ENCODE results near the gene WDR76.

WDR76 gene

GRCh38 chr15:43899928-43900327, 73.1 kb downstream of the WDR76 start:
- no peaks in the 10 kb centered on the region for H3K36me3 Mint-ChIP-seq
- peaks cover 4 to 5% of the 10 kb centered on the region in 2 donors for H3K27me3 Mint-ChIP-seq
- ATAC-seq (replicated peaks) (no peak), DNase-seq (no peak)
- H3K27ac Mint-ChIP-seq, result no peak overlapping the region
- peaks cover 3 to 5% of the 10 kb centered on the region in 2 donors for H3K4me1 Mint-ChIP-seq
- no peak overlapping the region for H3K4me3 Mint-ChIP-seq
- no peaks in the 10 kb centered on the region for H3K9me3 Mint-ChIP-seq

GRCh38 chr15:43900996-43901395, 74.2 kb downstream of the WDR76 start:
- Mint-ChIP-seq H3K27ac (no peak overlapping the region), H3K4me3 (no peak overlapping the region), H3K36me3 (no peaks in the 10 kb centered on the region), H3K4me1 (peaks cover 3 to 5% of the 10 kb centered on the region in 2 donors), H3K27me3 (peaks cover 4 to 5% of the 10 kb centered on the region in 2 donors), H3K9me3 (no peaks in the 10 kb centered on the region)
- DNase-seq (no peak), ATAC-seq (replicated peaks) (no peak)

- Mint-ChIP-seq H3K4me3 (no peak overlapping the region), H3K27me3 (peaks cover 4 to 5% of the 10 kb centered on the region in 2 donors), H3K9me3 (no peaks in the 10 kb centered on the region), H3K36me3 (no peaks in the 10 kb centered on the region), H3K27ac (no peak overlapping the region), H3K4me1 (peaks cover 3 to 5% of the 10 kb centered on the region in 2 donors)
- DNase-seq (no peak), ATAC-seq (replicated peaks) (no peak)
Observed at GRCh38 chr15:43901495-43901894, 74.7 kb downstream of the WDR76 start.

GRCh38 chr15:43903864-43904290, 77.1 kb downstream of the WDR76 start:
- peak; percentile 84 to 87 for ATAC-seq (replicated peaks)
- H3K4me3 Mint-ChIP-seq, result no peak overlapping the region
- peak; percentile 43 for DNase-seq
- H3K27me3 Mint-ChIP-seq, result peaks cover 4 to 5% of the 10 kb centered on the region in 2 donors
- H3K4me1 Mint-ChIP-seq, result peaks cover 3 to 5% of the 10 kb centered on the region in 2 donors
- no peak overlapping the region for H3K27ac Mint-ChIP-seq
- no peaks in the 10 kb centered on the region for H3K9me3 Mint-ChIP-seq
- no peaks in the 10 kb centered on the region for H3K36me3 Mint-ChIP-seq

GRCh38 chr15:43905755-43906154, 79.0 kb downstream of the WDR76 start:
- peaks cover 3 to 5% of the 10 kb centered on the region in 2 donors for H3K4me1 Mint-ChIP-seq

GRCh38 chr15:43908516-43909050, 81.8 kb downstream of the WDR76 start:
- H3K9me3 Mint-ChIP-seq, result no peaks in the 10 kb centered on the region
- ATAC-seq (replicated peaks) (no peak), DNase-seq (no peak)
- no peak overlapping the region for H3K27ac Mint-ChIP-seq
- peaks cover 4 to 5% of the 10 kb centered on the region in 2 donors for H3K27me3 Mint-ChIP-seq
- no peak overlapping the region for H3K4me3 Mint-ChIP-seq
- no peaks in the 10 kb centered on the region for H3K36me3 Mint-ChIP-seq
- peaks cover 3 to 5% of the 10 kb centered on the region in 2 donors for H3K4me1 Mint-ChIP-seq

More at GRCh38 chr15:43905755-43906154, 79.0 kb downstream of the WDR76 start:
- Mint-ChIP-seq H3K27me3 (peaks cover 4 to 5% of the 10 kb centered on the region in 2 donors), H3K9me3 (no peaks in the 10 kb centered on the region), H3K36me3 (no peaks in the 10 kb centered on the region), H3K27ac (no peak overlapping the region), H3K4me3 (no peak overlapping the region)
- DNase-seq, result no peak
- no peak for ATAC-seq (replicated peaks)

- Mint-ChIP-seq H3K27ac (no peak overlapping the region), H3K36me3 (no peaks in the 10 kb centered on the region), H3K27me3 (no peaks in the 10 kb centered on the region), H3K4me3 (no peak overlapping the region), H3K9me3 (no peaks in the 10 kb centered on the region), H3K4me1 (no peaks in the 10 kb centered on the region)
- no peak for ATAC-seq (replicated peaks)
- no peak for DNase-seq
Observed at GRCh38 chr15:43911235-43911781, 84.5 kb downstream of the WDR76 start.

GRCh38 chr15:43912208-43912607, 85.4 kb downstream of the WDR76 start:
- Mint-ChIP-seq H3K4me3 (no peak overlapping the region), H3K36me3 (no peaks in the 10 kb centered on the region), H3K27ac (no peak overlapping the region), H3K27me3 (no peaks in the 10 kb centered on the region), H3K4me1 (no peaks in the 10 kb centered on the region), H3K9me3 (no peaks in the 10 kb centered on the region)
- ATAC-seq (replicated peaks) (no peak), DNase-seq (no peak)

- ATAC-seq (replicated peaks), result no peak
- Mint-ChIP-seq H3K36me3 (no peaks in the 10 kb centered on the region), H3K4me1 (no peaks in the 10 kb centered on the region), H3K27ac (no peak overlapping the region), H3K27me3 (no peaks in the 10 kb centered on the region), H3K9me3 (no peaks in the 10 kb centered on the region), H3K4me3 (no peak overlapping the region)
- DNase-seq, result no peak
Observed at GRCh38 chr15:43913026-43913780, 86.4 kb downstream of the WDR76 start.

GRCh38 chr15:43913941-43914340, 87.1 kb downstream of the WDR76 start:
- H3K4me3 Mint-ChIP-seq, result no peak overlapping the region
- no peak overlapping the region for H3K27ac Mint-ChIP-seq
- ATAC-seq (replicated peaks), result no peak
- no peaks in the 10 kb centered on the region for H3K27me3 Mint-ChIP-seq
- no peaks in the 10 kb centered on the region for H3K36me3 Mint-ChIP-seq
- no peaks in the 10 kb centered on the region for H3K9me3 Mint-ChIP-seq
- DNase-seq, result no peak
- no peaks in the 10 kb centered on the region for H3K4me1 Mint-ChIP-seq

- no peak overlapping the region for H3K4me3 Mint-ChIP-seq
- H3K27me3 Mint-ChIP-seq, result no peaks in the 10 kb centered on the region
- no peaks in the 10 kb centered on the region for H3K9me3 Mint-ChIP-seq
- no peak overlapping the region for H3K27ac Mint-ChIP-seq
- no peaks in the 10 kb centered on the region for H3K4me1 Mint-ChIP-seq
- ATAC-seq (replicated peaks) (no peak), DNase-seq (no peak)
- H3K36me3 Mint-ChIP-seq, result no peaks in the 10 kb centered on the region
Observed at GRCh38 chr15:43915631-43916325, 89.0 kb downstream of the WDR76 start.

GRCh38 chr15:43916326-43916660, 89.5 kb downstream of the WDR76 start:
- ATAC-seq (replicated peaks) (no peak), DNase-seq (no peak)
- Mint-ChIP-seq H3K27ac (no peak overlapping the region), H3K36me3 (no peaks in the 10 kb centered on the region), H3K27me3 (no peaks in the 10 kb centered on the region), H3K4me3 (no peak overlapping the region), H3K9me3 (no peaks in the 10 kb centered on the region), H3K4me1 (no peaks in the 10 kb centered on the region)
